Smooth muscle cell (in vitro differentiated cells): ENCODE results near the gene PTGS1. TPM values are rescaled to one million over a fixed set of nuclear protein-coding genes. Genes with fewer than 3 reads are reported as not detected.

Experiments used
- DNase-seq: peaks from one replicate; lab custom pipeline; 2025; ENCODE audit not compliant: unreplicated experiment; lab: John Stamatoyannopoulos, UW
- H2AFZ ChIP-seq: fragments of 200-600 bp; sonication (generic); 2 replicates; pipeline ENCODE4 v1.6.0; 2016; ENCODE audit warnings: antibody characterized with exemption, low read depth, mild to moderate bottlenecking
- H3F3A ChIP-seq: fragments of 200-600 bp; sonication (generic); 2 replicates; pipeline ENCODE4 v1.6.0; 2017; ENCODE audit warnings: antibody characterized with exemption, low read depth
- H3K27ac ChIP-seq: fragments of 200-600 bp; sonication (generic); 2 replicates; pipeline ENCODE4 v1.5.1; 2016; ENCODE audit warnings: low read depth, mild to moderate bottlenecking
- H3K27me3 ChIP-seq: fragments of 200-600 bp; sonication (generic); 2 replicates; pipeline ENCODE4 v1.6.1; 2016; ENCODE audit warnings: low read depth, mild to moderate bottlenecking
- H3K36me3 ChIP-seq: fragments of 200-600 bp; sonication (generic); 2 replicates; pipeline ENCODE4 v1.5.1; 2016; ENCODE audit warnings: low read depth
- H3K4me1 ChIP-seq: fragments of 200-600 bp; sonication (generic); 2 replicates; pipeline ENCODE4 v1.5.1; 2016; ENCODE audit warnings: low read depth
- H3K4me2 ChIP-seq: fragments of 200-600 bp; sonication (generic); 2 replicates; pipeline ENCODE4 v1.6.0; 2016; ENCODE audit warnings: mild to moderate bottlenecking
- H3K4me3 ChIP-seq: fragments of 200-600 bp; sonication (generic); 2 replicates; pipeline ENCODE4 v1.5.1; 2016; ENCODE audit warnings: mild to moderate bottlenecking
- H3K79me2 ChIP-seq: fragments of 200-600 bp; sonication (generic); 2 replicates; pipeline ENCODE4 v1.6.0; 2016; ENCODE audit warnings: low read depth, mild to moderate bottlenecking
- H3K9ac ChIP-seq: fragments of 200-600 bp; sonication (generic); 2 replicates; pipeline ENCODE4 v1.6.0; 2016; ENCODE audit warnings: low read depth
- H3K9me3 ChIP-seq: fragments of 200-600 bp; sonication (generic); replicated peaks from 2 replicates; pipeline ENCODE4 v1.5.1; 2016; ENCODE audit warnings: low read depth
- H4K20me1 ChIP-seq: fragments of 200-600 bp; sonication (generic); 2 replicates; pipeline ENCODE4 v1.6.0; 2016; ENCODE audit warnings: low read depth
- CTCF ChIP-seq: fragments of 200-600 bp; sonication (generic); IDR thresholded peaks from 2 replicates; pipeline ENCODE4 v1.5.1; 2017; ENCODE audit warnings: borderline replicate concordance, mild to moderate bottlenecking, antibody characterized with exemption; ENCODE audit not compliant: insufficient read depth, poor library complexity, severe bottlenecking
- WGBS: methylation state at CpG from one replicate; pipeline ENCODE4 v1.1.7; 2016; ENCODE audit warnings: low lambda C conversion rate; 5-methylcytosine and 5-hydroxymethylcytosine counted together
- polyA plus RNA-seq: library from polyadenylated mRNA; unstranded; fragments of >200 nt; fragmentation: Nextera tagmentation; extraction: Ambion mirVana; gene quantifications from 2 replicates; pipeline ENCODE4 v1.2.1, GENCODE V29; 2016
- total RNA-seq: library from RNA; depleted of rRNA; stranded (reverse); fragments of >200 nt; gene quantifications from 2 replicates; pipeline ENCODE4 v1.2.3, GENCODE V29; 2014

PTGS1 gene
- total and polyA plus RNA-seq, 2 experiments from 2014 or later: 0.06 to 2.3 TPM

GRCh38 chr9:122382901-122383850, 12.4 kb downstream of the PTGS1 start:
- H3K79me2 ChIP-seq: no peaks in the 10 kb centered on the region
- H3K4me3 ChIP-seq: no peak overlapping the region
- no peaks in the 10 kb centered on the region for H3K36me3 ChIP-seq
- no peaks in the 10 kb centered on the region for H3F3A ChIP-seq
- no peaks in the 10 kb centered on the region for H3K4me1 ChIP-seq
- WGBS: 86% methylated on average over 16 of the region's 16 CpGs
- H2AFZ ChIP-seq: no peak overlapping the region
- H3K9ac ChIP-seq: no peak overlapping the region
- no peak overlapping the region for H3K27ac ChIP-seq
- no peaks in the 10 kb centered on the region for H3K27me3 ChIP-seq
- no peaks in the 10 kb centered on the region for H3K9me3 ChIP-seq
- TF ChIP-seq CTCF: no peak
- no peak for DNase-seq
- no peaks in the 10 kb centered on the region for H4K20me1 ChIP-seq
- no peak overlapping the region for H3K4me2 ChIP-seq

- Histone ChIP-seq H3K36me3 (no peaks in the 10 kb centered on the region), H3K27ac (no peak overlapping the region), H3K4me1 (no peaks in the 10 kb centered on the region), H3K9me3 (no peaks in the 10 kb centered on the region), H3F3A (no peaks in the 10 kb centered on the region), H2AFZ (no peak overlapping the region), H3K27me3 (no peaks in the 10 kb centered on the region), H3K4me2 (no peak overlapping the region), H3K4me3 (no peak overlapping the region), H4K20me1 (no peaks in the 10 kb centered on the region), H3K79me2 (no peaks in the 10 kb centered on the region), H3K9ac (no peak overlapping the region)
- no peak for DNase-seq
- 67% methylated on average over 7 of the region's 7 CpGs for WGBS
- no peak for TF ChIP-seq CTCF
These were observed 13.2 kb downstream of the PTGS1 start for GRCh38 chr9:122383992-122384461.

GRCh38 chr9:122386311-122386872, 15.6 kb downstream of the PTGS1 start:
- H3K9ac ChIP-seq: no peak overlapping the region
- H3F3A ChIP-seq: no peaks in the 10 kb centered on the region
- H3K27me3 ChIP-seq: no peaks in the 10 kb centered on the region
- H3K79me2 ChIP-seq: no peaks in the 10 kb centered on the region
- no peak for TF ChIP-seq CTCF
- 92% methylated on average over 8 of the region's 8 CpGs for WGBS
- no peak overlapping the region for H3K4me2 ChIP-seq
- no peak overlapping the region for H2AFZ ChIP-seq
- no peak overlapping the region for H3K4me3 ChIP-seq
- H3K36me3 ChIP-seq: no peaks in the 10 kb centered on the region
- DNase-seq: no peak
- no peaks in the 10 kb centered on the region for H3K9me3 ChIP-seq
- no peaks in the 10 kb centered on the region for H4K20me1 ChIP-seq
- no peak overlapping the region for H3K27ac ChIP-seq
- H3K4me1 ChIP-seq: no peaks in the 10 kb centered on the region
